ENCODE measurements around the gene PPARD. TPM values are rescaled to one million over a fixed set of nuclear protein-coding genes. Genes with fewer than 3 reads are reported as not detected.
"Not testable (repeated sequence)": the region's sequence is repeated elsewhere in the genome, so short reads cannot be mapped to it uniquely, and the experiment has no call there.

PPARD gene
- total RNA-seq, 2 donors from 2014 or later: 14.1 to 21.3 TPM

- ATAC-seq: no peak
- no peak for DNase-seq
- intact Hi-C loops (cut with DNase I): no loop called here
Measured at GRCh38 chr6:35419417-35419816, 77.1 kb downstream of the PPARD start.

- intact Hi-C loops (cut with DNase I): no loop called here
Measured at GRCh38 chr6:35419961-35420360, 77.6 kb downstream of the PPARD start.

GRCh38 chr6:35425284-35425683, 82.9 kb downstream of the PPARD start:
- DNase-seq: no peak
- ATAC-seq: no peak
- intact Hi-C loops (cut with DNase I): no loop called here

More at GRCh38 chr6:35419961-35420360, 77.6 kb downstream of the PPARD start:
- ATAC-seq: no peak
- no peak for DNase-seq

- intact Hi-C loops (cut with DNase I): no loop called here
- DNase-seq: no peak
- ATAC-seq: peak; percentile 27 to 51
Measured at GRCh38 chr6:35426074-35426473, 83.7 kb downstream of the PPARD start.

- ATAC-seq: no peak
- intact Hi-C loops (cut with DNase I): no loop called here
- DNase-seq: no peak
Measured at GRCh38 chr6:35427435-35427834, 85.1 kb downstream of the PPARD start.

- intact Hi-C loops (cut with DNase I): no loop called here
- ATAC-seq: no peak
- no peak for DNase-seq
Measured at GRCh38 chr6:35427851-35428321, 85.5 kb downstream of the PPARD start.

GRCh38 chr6:35428421-35429149, 86.2 kb downstream of the PPARD start:
- intact Hi-C loops (cut with DNase I): no loop called here
- DNase-seq: no peak

GRCh38 chr6:35429463-35429862, 87.1 kb downstream of the PPARD start:
- no peak for DNase-seq
- intact Hi-C loops (cut with DNase I): no loop called here
- ATAC-seq: no peak

More at GRCh38 chr6:35428421-35429149, 86.2 kb downstream of the PPARD start:
- ATAC-seq: no peak

GRCh38 chr6:35432291-35432690, 89.9 kb downstream of the PPARD start:
- DNase-seq (no peak), ATAC-seq (no peak)
- intact Hi-C loops (cut with DNase I): no loop called here

- ATAC-seq; intact Hi-C loops (cut with DNase I); DNase-seq: not testable (repeated sequence)
Measured at GRCh38 chr6:35432702-35433101, 90.3 kb downstream of the PPARD start.

GRCh38 chr6:35435074-35435837, 92.9 kb downstream of the PPARD start:
- peak; percentile 63 to 79 for ATAC-seq
- peak; percentile 36 for DNase-seq
- intact Hi-C loops (cut with DNase I): loop anchor here in 1 of 2 donors (5.0 kb wide), 1 partner anchor 143 kb away; no protein-coding TSS in a partner anchor

- DNase-seq (no peak), ATAC-seq (no peak)
- intact Hi-C loops (cut with DNase I): loop anchor here in 1 of 2 donors (5.0 kb wide), 1 partner anchor 144 kb away; no protein-coding TSS in a partner anchor
Measured at GRCh38 chr6:35436071-35436857, 93.9 kb downstream of the PPARD start.

- ATAC-seq, DNase-seq: not testable (repeated sequence)
- intact Hi-C loops (cut with DNase I): loop anchor here in 1 of 2 donors (5.0 kb wide), 1 partner anchor 146 kb away; no protein-coding TSS in a partner anchor
Measured at GRCh38 chr6:35438378-35439065, 96.2 kb downstream of the PPARD start.

GRCh38 chr6:35439308-35439707, 97.0 kb downstream of the PPARD start:
- no peak for ATAC-seq

GRCh38 chr6:35441205-35441604, 98.8 kb downstream of the PPARD start:
- intact Hi-C loops (cut with DNase I): no loop called here
- DNase-seq (peak; percentile 37), ATAC-seq (peak; percentile 88 to 91)

More at GRCh38 chr6:35439308-35439707, 97.0 kb downstream of the PPARD start:
- intact Hi-C loops (cut with DNase I): loop anchor here in 1 of 2 donors (5.0 kb wide), 1 partner anchor 147 kb away; no protein-coding TSS in a partner anchor
- DNase-seq: no peak

- no peak for DNase-seq
Measured at GRCh38 chr6:35441642-35442041, 99.3 kb downstream of the PPARD start.

GRCh38 chr6:35442693-35443092, 100.3 kb downstream of the PPARD start:
- ATAC-seq (no peak), DNase-seq (no peak)
- intact Hi-C loops (cut with DNase I): no loop called here

More at GRCh38 chr6:35441642-35442041, 99.3 kb downstream of the PPARD start:
- intact Hi-C loops (cut with DNase I): no loop called here
- ATAC-seq: peak in 1 of 2 donors; percentile 17

- ATAC-seq (no peak), DNase-seq (no peak)
- intact Hi-C loops (cut with DNase I): no loop called here
Measured at GRCh38 chr6:35443341-35444030, 101.1 kb downstream of the PPARD start.
